ENCODE results near the gene FOSL1. TPM values are rescaled to one million over a fixed set of nuclear protein-coding genes. Genes with fewer than 3 reads are reported as not detected.

Gene FOSL1
- polyA plus RNA-seq, 3 donors: 2.5 to 28.2 (median 2.5) TPM

GRCh38 chr11:65897020-65897471 lies 3.1 kb downstream of the FOSL1 start:
- intact Hi-C loops (cut with micrococcal nuclease): no loop called here
- H3K27ac ChIP-seq (ENCODE audit: low read depth in 1 of 2, low read length in 2 of 2): no peak overlapping the region
- no peak overlapping the region for H3K9ac ChIP-seq (ENCODE audit: insufficient read depth, low read length, poor library complexity, severe bottlenecking)
- no peak for DNase-seq
- Mint-ChIP-seq H3K27me3 (ENCODE audit: low read depth in 3 of 3) (peaks cover 0 to under 1% (median 0%) of the 10 kb centered on the region in 3 donors), H3K4me1 (peaks cover 39% of the 10 kb centered on the region), H3K9me3 (no peaks in the 10 kb centered on the region), H3K4me3 (no peak overlapping the region), H3K27ac (no peak overlapping the region), H3K36me3 (peaks cover 16 to 19% of the 10 kb centered on the region in 2 donors)
- H3K4me1 ChIP-seq (ENCODE audit: control insufficient read depth in 1 of 2, insufficient read depth in 2 of 2, low read length in 2 of 2): peaks cover 48 to 56% of the 10 kb centered on the region in 2 donors
- peaks cover 0 to 5% of the 10 kb centered on the region in 2 donors for H3K36me3 ChIP-seq (replicated peaks in 1 of 2; ENCODE audit: control insufficient read depth in 1 of 2, insufficient read depth in 2 of 2, low read length in 2 of 2)
- no peak overlapping the region for H3K4me2 ChIP-seq (replicated peaks; ENCODE audit: extremely low read depth, low read length, poor library complexity, severe bottlenecking)
- H3K9me3 ChIP-seq (replicated peaks in 1 of 2; ENCODE audit: control insufficient read depth in 1 of 2, insufficient read depth in 1 of 2, low read length in 2 of 2): no peaks in the 10 kb centered on the region
- no peaks in the 10 kb centered on the region for H3K27me3 ChIP-seq (ENCODE audit: control insufficient read depth in 2 of 2, insufficient read depth in 2 of 2, low read length in 2 of 2)
- peaks cover 12% of the 10 kb centered on the region for H4K20me1 ChIP-seq (ENCODE audit: insufficient read depth, low read length)
- TF ChIP-seq, protein P1, sequence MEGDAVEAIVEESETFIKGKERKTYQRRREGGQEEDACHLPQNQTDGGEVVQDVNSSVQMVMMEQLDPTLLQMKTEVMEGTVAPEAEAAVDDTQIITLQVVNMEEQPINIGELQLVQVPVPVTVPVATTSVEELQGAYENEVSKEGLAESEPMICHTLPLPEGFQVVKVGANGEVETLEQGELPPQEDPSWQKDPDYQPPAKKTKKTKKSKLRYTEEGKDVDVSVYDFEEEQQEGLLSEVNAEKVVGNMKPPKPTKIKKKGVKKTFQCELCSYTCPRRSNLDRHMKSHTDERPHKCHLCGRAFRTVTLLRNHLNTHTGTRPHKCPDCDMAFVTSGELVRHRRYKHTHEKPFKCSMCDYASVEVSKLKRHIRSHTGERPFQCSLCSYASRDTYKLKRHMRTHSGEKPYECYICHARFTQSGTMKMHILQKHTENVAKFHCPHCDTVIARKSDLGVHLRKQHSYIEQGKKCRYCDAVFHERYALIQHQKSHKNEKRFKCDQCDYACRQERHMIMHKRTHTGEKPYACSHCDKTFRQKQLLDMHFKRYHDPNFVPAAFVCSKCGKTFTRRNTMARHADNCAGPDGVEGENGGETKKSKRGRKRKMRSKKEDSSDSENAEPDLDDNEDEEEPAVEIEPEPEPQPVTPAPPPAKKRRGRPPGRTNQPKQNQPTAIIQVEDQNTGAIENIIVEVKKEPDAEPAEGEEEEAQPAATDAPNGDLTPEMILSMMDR (IDR thresholded peaks at IDR 0.05): no peak
- 92% methylated on average over 1 of the region's 4 CpGs for WGBS (ENCODE audit: insufficient coverage)
- no peak overlapping the region for H2AFZ ChIP-seq (ENCODE audit: insufficient read depth, low read depth, low read length, poor library complexity, severe bottlenecking)
- H3K79me2 ChIP-seq (ENCODE audit: insufficient read depth, low read length): peaks cover 25% of the 10 kb centered on the region
- no peak overlapping the region for H3K4me3 ChIP-seq (replicated peaks in 1 of 3; ENCODE audit: low read depth in 2 of 3, low read length in 3 of 3)

DNA sequence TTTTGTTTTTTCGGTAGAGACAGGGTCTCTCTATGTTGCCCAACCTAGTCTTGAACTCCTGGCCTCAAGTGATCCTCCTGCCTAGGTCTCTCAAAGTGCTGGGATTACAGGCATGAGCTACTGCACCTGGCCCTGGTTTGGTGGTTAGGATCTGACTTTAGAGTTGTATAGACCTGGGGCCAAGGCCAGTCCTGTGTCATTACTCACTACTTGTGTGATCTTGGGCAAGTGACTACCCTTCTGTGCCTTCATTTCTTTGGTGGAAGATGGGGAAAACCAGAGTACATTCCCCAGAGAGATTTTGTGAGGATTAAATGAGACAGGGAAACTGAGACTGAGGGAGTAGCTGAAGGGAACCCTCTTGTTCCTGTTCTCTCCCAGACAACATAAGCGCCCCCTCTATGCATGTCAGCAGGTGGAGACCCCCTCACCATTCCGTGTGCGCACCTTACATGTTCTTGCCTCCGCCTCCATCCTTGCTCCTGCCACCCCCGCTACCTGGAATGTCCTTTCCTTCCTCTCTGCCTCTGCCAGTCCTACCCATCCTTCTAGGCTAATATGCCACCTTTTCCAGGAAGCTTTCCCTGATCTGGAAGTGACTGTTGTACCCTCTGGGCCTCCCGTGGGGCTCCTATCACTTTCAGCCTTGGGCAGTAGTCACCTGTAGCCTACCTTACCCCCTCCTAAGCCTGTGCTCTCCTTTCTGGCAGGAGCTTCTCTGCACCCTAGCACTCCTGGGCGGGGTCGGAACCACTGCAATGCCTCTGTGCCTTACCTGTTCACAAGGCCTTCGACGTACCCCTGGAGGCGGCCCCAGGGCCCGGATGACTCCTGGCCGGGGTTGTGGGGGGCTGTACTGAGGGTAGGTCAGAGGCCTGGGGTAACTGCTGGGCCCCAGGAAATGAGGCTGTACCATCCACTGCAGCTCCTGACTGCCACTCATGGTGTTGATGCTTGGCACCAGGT lies 3.9 kb downstream of the FOSL1 start:
- Mint-ChIP-seq H3K9me3 (no peaks in the 10 kb centered on the region), H3K4me1 (peaks cover 43% of the 10 kb centered on the region), H3K4me3 (no peak overlapping the region), H3K27ac (peak overlapping the region in 2 of 7 donors; percentile 54 to 76), H3K27me3 (ENCODE audit: low read depth in 3 of 3) (no peaks in the 10 kb centered on the region), H3K36me3 (peaks cover 16 to 19% of the 10 kb centered on the region in 2 donors)
- Histone ChIP-seq H3K4me2 (replicated peaks; ENCODE audit: extremely low read depth, low read length, poor library complexity, severe bottlenecking) (no peak overlapping the region), H3K27me3 (ENCODE audit: control insufficient read depth in 2 of 2, insufficient read depth in 2 of 2, low read length in 2 of 2) (no peaks in the 10 kb centered on the region), H3K79me2 (ENCODE audit: insufficient read depth, low read length) (peaks cover 32% of the 10 kb centered on the region), H3K9me3 (replicated peaks in 1 of 2; ENCODE audit: control insufficient read depth in 1 of 2, insufficient read depth in 1 of 2, low read length in 2 of 2) (no peaks in the 10 kb centered on the region), H2AFZ (ENCODE audit: insufficient read depth, low read depth, low read length, poor library complexity, severe bottlenecking) (no peak overlapping the region), H3K27ac (ENCODE audit: low read depth in 1 of 2, low read length in 2 of 2) (no peak overlapping the region), H3K36me3 (replicated peaks in 1 of 2; ENCODE audit: control insufficient read depth in 1 of 2, insufficient read depth in 2 of 2, low read length in 2 of 2) (peaks cover 0 to 5% of the 10 kb centered on the region in 2 donors), H3K9ac (ENCODE audit: insufficient read depth, low read length, poor library complexity, severe bottlenecking) (no peak overlapping the region), H4K20me1 (ENCODE audit: insufficient read depth, low read length) (peaks cover 12% of the 10 kb centered on the region), H3K4me1 (ENCODE audit: control insufficient read depth in 1 of 2, insufficient read depth in 2 of 2, low read length in 2 of 2) (peaks cover 55 to 64% of the 10 kb centered on the region in 2 donors), H3K4me3 (replicated peaks in 1 of 3; ENCODE audit: low read depth in 2 of 3, low read length in 3 of 3) (no peak overlapping the region)
- 96% methylated on average over 12 of the region's 14 CpGs for WGBS (ENCODE audit: insufficient coverage)
- TF ChIP-seq, protein P1 (IDR thresholded peaks at IDR 0.05): no peak
- intact Hi-C loops (cut with micrococcal nuclease): no loop called here
- peak in 1 of 3 donors; percentile 48 for DNase-seq
